ENCODE results near the gene DNM3. TPM values are rescaled to one million over a fixed set of nuclear protein-coding genes. Genes with fewer than 3 reads are reported as not detected.

Gene DNM3
- total and polyA plus RNA-seq, 9 of the 15 experiments (the other 6 are each of a cell fraction or from before 2014, with no cell fraction given), result 0.08 to 0.36 (median 0.22) TPM; not detected in 1

DNA sequence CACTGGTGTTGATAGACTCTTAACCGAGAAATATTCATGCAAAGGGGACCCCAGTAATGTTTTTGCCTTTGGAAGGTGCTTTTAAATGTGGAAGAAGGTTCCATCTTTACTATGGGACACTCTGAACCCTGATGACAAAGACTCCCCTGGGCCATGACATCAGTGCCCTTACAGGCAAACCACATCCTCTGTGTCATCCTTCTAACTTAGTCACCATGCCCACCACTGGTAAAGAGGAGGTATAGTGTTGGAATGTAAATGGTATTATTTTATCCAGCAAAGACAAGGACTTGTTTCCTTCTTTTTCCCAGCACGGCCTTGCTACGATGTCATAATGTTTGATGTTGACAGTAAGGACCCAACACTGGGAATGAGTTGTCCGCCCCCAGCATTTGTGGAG, 47.2 kb upstream of the DNM3 start (continued):
- TF ChIP-seq, protein P1, sequence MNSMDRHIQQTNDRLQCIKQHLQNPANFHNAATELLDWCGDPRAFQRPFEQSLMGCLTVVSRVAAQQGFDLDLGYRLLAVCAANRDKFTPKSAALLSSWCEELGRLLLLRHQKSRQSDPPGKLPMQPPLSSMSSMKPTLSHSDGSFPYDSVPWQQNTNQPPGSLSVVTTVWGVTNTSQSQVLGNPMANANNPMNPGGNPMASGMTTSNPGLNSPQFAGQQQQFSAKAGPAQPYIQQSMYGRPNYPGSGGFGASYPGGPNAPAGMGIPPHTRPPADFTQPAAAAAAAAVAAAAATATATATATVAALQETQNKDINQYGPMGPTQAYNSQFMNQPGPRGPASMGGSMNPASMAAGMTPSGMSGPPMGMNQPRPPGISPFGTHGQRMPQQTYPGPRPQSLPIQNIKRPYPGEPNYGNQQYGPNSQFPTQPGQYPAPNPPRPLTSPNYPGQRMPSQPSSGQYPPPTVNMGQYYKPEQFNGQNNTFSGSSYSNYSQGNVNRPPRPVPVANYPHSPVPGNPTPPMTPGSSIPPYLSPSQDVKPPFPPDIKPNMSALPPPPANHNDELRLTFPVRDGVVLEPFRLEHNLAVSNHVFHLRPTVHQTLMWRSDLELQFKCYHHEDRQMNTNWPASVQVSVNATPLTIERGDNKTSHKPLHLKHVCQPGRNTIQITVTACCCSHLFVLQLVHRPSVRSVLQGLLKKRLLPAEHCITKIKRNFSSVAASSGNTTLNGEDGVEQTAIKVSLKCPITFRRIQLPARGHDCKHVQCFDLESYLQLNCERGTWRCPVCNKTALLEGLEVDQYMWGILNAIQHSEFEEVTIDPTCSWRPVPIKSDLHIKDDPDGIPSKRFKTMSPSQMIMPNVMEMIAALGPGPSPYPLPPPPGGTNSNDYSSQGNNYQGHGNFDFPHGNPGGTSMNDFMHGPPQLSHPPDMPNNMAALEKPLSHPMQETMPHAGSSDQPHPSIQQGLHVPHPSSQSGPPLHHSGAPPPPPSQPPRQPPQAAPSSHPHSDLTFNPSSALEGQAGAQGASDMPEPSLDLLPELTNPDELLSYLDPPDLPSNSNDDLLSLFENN (IDR thresholded peaks at IDR 0.05; ENCODE audit: low read depth in 2 of 2, low read length in 2 of 2), result no peak
- no peak for TF ChIP-seq MYC (IDR thresholded peaks at IDR 0.05; ENCODE audit: low read depth, low read length)
- no peak for TF ChIP-seq MYC (CRISPR knock-in tag; IDR thresholded peaks at IDR 0.05; ENCODE audit: borderline replicate concordance, low read depth)
- no peak for TF ChIP-seq NCOR1 (IDR thresholded peaks at IDR 0.05)
- no peak for TF ChIP-seq POLR2H (tag; IDR thresholded peaks at IDR 0.05; ENCODE audit: low read depth)
- 0 out of 2 replicates have a peak, but pooled peaks have one; percentile 16 for TF ChIP-seq HMBOX1 (IDR thresholded peaks at IDR 0.05)
- no peak for TF ChIP-seq FOXP4 (CRISPR knock-in tag; IDR thresholded peaks at IDR 0.05; ENCODE audit: borderline replicate concordance)
- no peak for TF ChIP-seq ZNF707 (CRISPR knock-in tag; conservative IDR thresholded peaks at IDR 0.05)
- peak; percentile 41; the same call in 1 of the 2 replicates for TF ChIP-seq GABPA (tag; conservative IDR thresholded peaks at IDR 0.05; ENCODE audit: low read depth)
- no peak for TF ChIP-seq STAG1 (CRISPR knock-in tag; IDR thresholded peaks at IDR 0.05; ENCODE audit: borderline replicate concordance)
- TF ChIP-seq ZNF175 (CRISPR knock-in tag; IDR thresholded peaks at IDR 0.05; ENCODE audit: low read depth), result 0 out of 2 replicates have a peak, but pooled peaks have one; percentile 62
- no peak for TF ChIP-seq KDM4B (IDR thresholded peaks at IDR 0.05; ENCODE audit: borderline replicate concordance in 2 of 2, low read depth in 1 of 2)
- TF ChIP-seq ZNF253 (CRISPR knock-in tag; conservative IDR thresholded peaks at IDR 0.05), result no peak
- TF ChIP-seq TSC22D4 (tag; IDR thresholded peaks at IDR 0.05), result no peak
- TF ChIP-seq WHSC1 (IDR thresholded peaks at IDR 0.05; ENCODE audit: low read length), result no peak
- TF ChIP-seq ZHX1 (conservative IDR thresholded peaks at IDR 0.05; ENCODE audit: low read length), result no peak
- no peak for TF ChIP-seq TRIM28 (IDR thresholded peaks at IDR 0.05)
- TF ChIP-seq YY1 (IDR thresholded peaks at IDR 0.05; ENCODE audit: borderline replicate concordance in 1 of 3, control insufficient read depth in 1 of 3, extremely low read depth in 1 of 3, insufficient read depth in 3 of 3, insufficient read length in 1 of 3, insufficient replicate concordance in 2 of 3, low read depth in 1 of 3, low read length in 2 of 3), result peak in 1 of 3 experiments; percentile 50
